Vagina (tissue), 2 donors: ENCODE results near the gene ALG6.

Experiments
- CTCF ChIP-seq, 3 experiments: fragments of 450-650 bp in 2 of 3; fragments of 200-600 bp in 1 of 3; sonication (generic) in 1 of 3; IDR thresholded peaks; one replicate each; pipeline ENCODE4 v1.5.1; 2017 to 2019; ENCODE audit warnings: antibody characterized with exemption in 3 of 3, mild to moderate bottlenecking in 2 of 3, moderate library complexity in 2 of 3
- POLR2A ChIP-seq, 2 donors: fragments of 450-650 bp; IDR thresholded peaks; one replicate each; pipeline ENCODE4 v1.6.1; 2017; ENCODE audit warnings: antibody characterized with exemption in 2 of 2, mild to moderate bottlenecking in 2 of 2, moderate library complexity in 2 of 2

GRCh38 chr1:63448731-63449246 lies 81.4 kb downstream of the ALG6 start:
- TF ChIP-seq CTCF (IDR thresholded peaks at IDR 0.05) (no peak), POLR2A (IDR thresholded peaks at IDR 0.05) (no peak)
